Activated T-cell treated with anti-CD3 and anti-CD28 coated beads for 4 hours (primary cell): ENCODE measurements around the gene EFHC1.
"Not testable (repeated sequence)": the region's sequence is repeated elsewhere in the genome, so short reads cannot be mapped to it uniquely, and the experiment has no call there.

ENCODE experiments used
- DNase-seq: peaks from one replicate; pipeline ENCODE4 v3.0.0-alpha.2; 2020

Gene EFHC1

GRCh38 chr6:52399511-52400312 lies 20.4 kb upstream of the EFHC1 start:
- peak; percentile 36 for DNase-seq

- no peak for DNase-seq
Measured at GRCh38 chr6:52400313-52401041, 19.7 kb upstream of the EFHC1 start.

- no peak for DNase-seq
Measured at GRCh38 chr6:52403086-52403485, 17.1 kb upstream of the EFHC1 start.

- DNase-seq: no peak
Measured at GRCh38 chr6:52403627-52404026, 16.5 kb upstream of the EFHC1 start.

GRCh38 chr6:52405243-52405642 lies 14.9 kb upstream of the EFHC1 start:
- no peak for DNase-seq

GRCh38 chr6:52407467-52407866 lies 12.7 kb upstream of the EFHC1 start:
- DNase-seq: no peak

GRCh38 chr6:52409499-52409898 lies 10.6 kb upstream of the EFHC1 start:
- no peak for DNase-seq

GRCh38 chr6:52410979-52411378 lies 9.2 kb upstream of the EFHC1 start:
- DNase-seq: no peak

GRCh38 chr6:52411911-52412310 lies 8.2 kb upstream of the EFHC1 start:
- no peak for DNase-seq

GRCh38 chr6:52415333-52415732 lies 4.8 kb upstream of the EFHC1 start:
- DNase-seq: no peak

- DNase-seq: no peak
Measured at GRCh38 chr6:52415917-52416628, 4.1 kb upstream of the EFHC1 start.

GRCh38 chr6:52416629-52417151 lies 3.5 kb upstream of the EFHC1 start:
- DNase-seq: peak; percentile 32

- no peak for DNase-seq
Measured at GRCh38 chr6:52417675-52418111, 2.4 kb upstream of the EFHC1 start.

- DNase-seq: no peak
Measured at GRCh38 chr6:52418606-52419005, 1.5 kb upstream of the EFHC1 start.

GRCh38 chr6:52420668-52421358 lies 671 bp downstream of the EFHC1 start:
- no peak for DNase-seq

GRCh38 chr6:52422156-52422555 lies 2.0 kb downstream of the EFHC1 start:
- DNase-seq: no peak

- no peak for DNase-seq
Measured at GRCh38 chr6:52423448-52423847, 3.3 kb downstream of the EFHC1 start.

- no peak for DNase-seq
Measured at GRCh38 chr6:52423971-52424381, 3.8 kb downstream of the EFHC1 start.

GRCh38 chr6:52424513-52424912 lies 4.4 kb downstream of the EFHC1 start:
- no peak for DNase-seq

- DNase-seq: no peak
Measured at GRCh38 chr6:52426667-52427066, 6.5 kb downstream of the EFHC1 start.

GRCh38 chr6:52433294-52433693 lies 13.2 kb downstream of the EFHC1 start:
- DNase-seq: not testable (repeated sequence)

GRCh38 chr6:52435345-52435744 lies 15.2 kb downstream of the EFHC1 start:
- DNase-seq: no peak

- no peak for DNase-seq
Measured at GRCh38 chr6:52438926-52439325, 18.8 kb downstream of the EFHC1 start.
